Liver (tissue), 9 donors: Measurements from ENCODE around the gene EFNB3. TPM values are rescaled to one million over a fixed set of nuclear protein-coding genes. Genes with fewer than 3 reads are reported as not detected.

Source experiments
- DNase-seq: peaks from one replicate; pipeline ENCODE4 v3.0.0-alpha.2; 2017; ENCODE audit warnings: low spot score
- H3K27ac ChIP-seq, 2 donors: one replicate each; pipeline ENCODE4 v1.7.0; 2013; ENCODE audit warnings: inconsistent platforms in 2 of 2, low read length in 2 of 2, control low read depth in 1 of 2, low read depth in 1 of 2, mild to moderate bottlenecking in 1 of 2
- H3K27me3 ChIP-seq, 4 donors: one replicate each; pipeline versions ENCODE4 v1.6.1 to v1.7.0; 2013; ENCODE audit warnings: low read length in 3 of 4, inconsistent platforms in 1 of 4, mild to moderate bottlenecking in 1 of 4, moderate library complexity in 1 of 4; ENCODE audit not compliant: control insufficient read depth in 4 of 4, insufficient read depth in 4 of 4
- H3K36me3 ChIP-seq, 4 donors: one replicate each; pipeline versions ENCODE4 v1.6.1 to v1.7.0; 2013; ENCODE audit warnings: low read length in 3 of 4, mild to moderate bottlenecking in 3 of 4, low read depth in 1 of 4, moderate library complexity in 1 of 4; ENCODE audit not compliant: control insufficient read depth in 4 of 4, insufficient read depth in 3 of 4
- H3K4me1 ChIP-seq, 4 donors: one replicate each; pipeline versions ENCODE4 v1.6.1 to v1.7.0; 2013; ENCODE audit warnings: low read length in 3 of 4, mild to moderate bottlenecking in 3 of 4, moderate library complexity in 1 of 4; ENCODE audit not compliant: control insufficient read depth in 4 of 4, insufficient read depth in 4 of 4
- H3K4me3 ChIP-seq, 3 donors: one replicate each; pipeline versions ENCODE4 v1.6.1 to v1.7.0; 2013; ENCODE audit warnings: low read length in 3 of 3, control low read depth in 1 of 3, low read depth in 1 of 3, mild to moderate bottlenecking in 1 of 3
- H3K9ac ChIP-seq, 2 donors: one replicate each; pipeline ENCODE4 v1.7.0; 2013; ENCODE audit warnings: low read length in 2 of 2, mild to moderate bottlenecking in 2 of 2, moderate library complexity in 2 of 2, control low read depth in 1 of 2, low read depth in 1 of 2
- H3K9me3 ChIP-seq, 4 donors: one replicate each; pipeline versions ENCODE4 v1.6.1 to v1.7.0; 2013; ENCODE audit warnings: low read length in 3 of 4; ENCODE audit not compliant: control insufficient read depth in 4 of 4
- FOXA1 ChIP-seq: IDR thresholded peaks from 2 replicates; pipeline ENCODE4 v1.6.1; 2016; ENCODE audit warnings: antibody characterized with exemption
- FOXA2 ChIP-seq: IDR thresholded peaks from 2 replicates; pipeline ENCODE4 v1.6.1; 2016; ENCODE audit warnings: antibody characterized with exemption
- GABPA ChIP-seq, 2 donors: IDR thresholded peaks in 1 of 2; conservative IDR thresholded peaks in 1 of 2; 2 replicates each; pipeline ENCODE4 v1.6.1; 2016; ENCODE audit warnings: antibody characterized with exemption in 2 of 2, mild to moderate bottlenecking in 1 of 2, moderate library complexity in 1 of 2
- HNF4G ChIP-seq: IDR thresholded peaks from 2 replicates; pipeline ENCODE4 v1.6.1; 2016; ENCODE audit warnings: antibody characterized with exemption
- JUND ChIP-seq, 2 donors: IDR thresholded peaks; 2 replicates each; pipeline ENCODE4 v1.6.1; 2016; ENCODE audit warnings: antibody characterized with exemption in 2 of 2
- NR2F2 ChIP-seq: IDR thresholded peaks from 2 replicates; pipeline ENCODE4 v1.6.1; 2016; ENCODE audit warnings: antibody characterized with exemption
- RXRA ChIP-seq, 2 donors: IDR thresholded peaks; 2 replicates each; pipeline ENCODE4 v1.6.1; 2017 to 2018; ENCODE audit warnings: antibody characterized with exemption in 2 of 2, mild to moderate bottlenecking in 1 of 2
- SP1 ChIP-seq: IDR thresholded peaks from 2 replicates; pipeline ENCODE4 v1.6.1; 2018; ENCODE audit warnings: antibody characterized with exemption, mild to moderate bottlenecking
- TAF1 ChIP-seq: conservative IDR thresholded peaks from 2 replicates; pipeline ENCODE4 v1.6.1; 2016; ENCODE audit warnings: antibody characterized with exemption, mild to moderate bottlenecking
- YY1 ChIP-seq: IDR thresholded peaks from 2 replicates; pipeline ENCODE4 v1.6.1; 2016; ENCODE audit warnings: antibody characterized with exemption, mild to moderate bottlenecking
- WGBS: extraction: QIAGEN DNeasy Blood & Tissue Kit; methylation state at CpG from one replicate; pipeline ENCODE4 v1.1.7; 2013; 5-methylcytosine and 5-hydroxymethylcytosine counted together
- polyA plus RNA-seq, 2 donors: library from polyadenylated mRNA; stranded (reverse) in 1 of 2; unstranded in 1 of 2; fragments of 200-250 nt in 1 of 2; fragments of >200 nt in 1 of 2; fragmentation: Nextera tagmentation in 1 of 2; extraction: Ambion mirVana in 1 of 2; gene quantifications; one replicate each; pipeline versions ENCODE4 v1.2.1 to v1.2.3, GENCODE V29; 2013 to 2015
- total RNA-seq, 2 donors: library from RNA; depleted of rRNA; stranded (reverse); fragments of >200 nt; gene quantifications; one replicate each; pipeline ENCODE4 v1.2.3, GENCODE V29; 2014
- TF ChIP-seq, protein P1 (sequence below): IDR thresholded peaks from 2 replicates; pipeline ENCODE4 v1.6.1; 2016; ENCODE audit warnings: antibody characterized with exemption, mild to moderate bottlenecking
- TF ChIP-seq, protein P2 (sequence below): fragments of 150-350 bp; IDR thresholded peaks from 2 replicates; pipeline ENCODE4 v1.5.1; 2017; ENCODE audit warnings: improper control_type of control experiment, low read depth, low read length; ENCODE audit not compliant: missing input control
- TF ChIP-seq, protein P3 (sequence below): IDR thresholded peaks from 2 replicates; pipeline ENCODE4 v1.6.1; 2016; ENCODE audit warnings: antibody characterized with exemption
- TF ChIP-seq, protein P4 (sequence below): IDR thresholded peaks from 2 replicates; pipeline ENCODE4 v1.6.1; 2016; ENCODE audit warnings: antibody characterized with exemption
- TF ChIP-seq, protein P5 (sequence below): IDR thresholded peaks from 2 replicates; pipeline ENCODE4 v1.6.1; 2016; ENCODE audit warnings: antibody characterized with exemption
- donor health status: healthy.
- donor health status: healthy.
- donor health status: healthy.
- donor health status: healthy.
- donor health status: healthy.

The EFNB3 gene
- total and polyA plus RNA-seq, 4 donors = 0.19 to 0.80 (median 0.41) TPM

DNA sequence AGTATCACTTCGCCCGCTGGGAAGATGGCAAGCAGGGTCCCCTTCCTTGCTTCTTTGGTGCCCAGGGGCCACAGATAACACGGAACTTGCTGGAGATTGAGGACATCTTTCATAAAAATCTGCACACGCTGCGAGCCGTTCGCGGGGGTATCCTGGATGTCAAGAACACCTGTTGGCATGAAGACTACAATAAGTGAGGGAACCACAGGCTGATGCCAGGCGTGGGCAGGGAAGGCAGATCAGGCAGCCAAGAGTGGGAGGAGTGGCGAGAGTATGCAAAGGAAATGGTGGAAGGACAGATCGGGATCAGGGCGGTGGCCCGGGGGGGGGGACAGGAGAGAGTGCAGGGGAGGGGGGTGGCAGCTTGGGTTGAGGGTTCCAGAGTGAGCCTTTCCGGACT lies 34.7 kb downstream of the EFNB3 start (continued):
- TF ChIP-seq, protein P1, sequence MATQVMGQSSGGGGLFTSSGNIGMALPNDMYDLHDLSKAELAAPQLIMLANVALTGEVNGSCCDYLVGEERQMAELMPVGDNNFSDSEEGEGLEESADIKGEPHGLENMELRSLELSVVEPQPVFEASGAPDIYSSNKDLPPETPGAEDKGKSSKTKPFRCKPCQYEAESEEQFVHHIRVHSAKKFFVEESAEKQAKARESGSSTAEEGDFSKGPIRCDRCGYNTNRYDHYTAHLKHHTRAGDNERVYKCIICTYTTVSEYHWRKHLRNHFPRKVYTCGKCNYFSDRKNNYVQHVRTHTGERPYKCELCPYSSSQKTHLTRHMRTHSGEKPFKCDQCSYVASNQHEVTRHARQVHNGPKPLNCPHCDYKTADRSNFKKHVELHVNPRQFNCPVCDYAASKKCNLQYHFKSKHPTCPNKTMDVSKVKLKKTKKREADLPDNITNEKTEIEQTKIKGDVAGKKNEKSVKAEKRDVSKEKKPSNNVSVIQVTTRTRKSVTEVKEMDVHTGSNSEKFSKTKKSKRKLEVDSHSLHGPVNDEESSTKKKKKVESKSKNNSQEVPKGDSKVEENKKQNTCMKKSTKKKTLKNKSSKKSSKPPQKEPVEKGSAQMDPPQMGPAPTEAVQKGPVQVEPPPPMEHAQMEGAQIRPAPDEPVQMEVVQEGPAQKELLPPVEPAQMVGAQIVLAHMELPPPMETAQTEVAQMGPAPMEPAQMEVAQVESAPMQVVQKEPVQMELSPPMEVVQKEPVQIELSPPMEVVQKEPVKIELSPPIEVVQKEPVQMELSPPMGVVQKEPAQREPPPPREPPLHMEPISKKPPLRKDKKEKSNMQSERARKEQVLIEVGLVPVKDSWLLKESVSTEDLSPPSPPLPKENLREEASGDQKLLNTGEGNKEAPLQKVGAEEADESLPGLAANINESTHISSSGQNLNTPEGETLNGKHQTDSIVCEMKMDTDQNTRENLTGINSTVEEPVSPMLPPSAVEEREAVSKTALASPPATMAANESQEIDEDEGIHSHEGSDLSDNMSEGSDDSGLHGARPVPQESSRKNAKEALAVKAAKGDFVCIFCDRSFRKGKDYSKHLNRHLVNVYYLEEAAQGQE = no peak
- TF ChIP-seq JUND (IDR thresholded peaks at IDR 0.05) = no peak
- TF ChIP-seq FOXA1 = no peak
- TF ChIP-seq TAF1 = no peak
- no peak for TF ChIP-seq SP1
- no peak for TF ChIP-seq GABPA (IDR thresholded peaks at IDR 0.05 in 1 of 2, conservative IDR thresholded peaks at IDR 0.05 in 1 of 2)
- TF ChIP-seq FOXA2 = no peak

DNA sequence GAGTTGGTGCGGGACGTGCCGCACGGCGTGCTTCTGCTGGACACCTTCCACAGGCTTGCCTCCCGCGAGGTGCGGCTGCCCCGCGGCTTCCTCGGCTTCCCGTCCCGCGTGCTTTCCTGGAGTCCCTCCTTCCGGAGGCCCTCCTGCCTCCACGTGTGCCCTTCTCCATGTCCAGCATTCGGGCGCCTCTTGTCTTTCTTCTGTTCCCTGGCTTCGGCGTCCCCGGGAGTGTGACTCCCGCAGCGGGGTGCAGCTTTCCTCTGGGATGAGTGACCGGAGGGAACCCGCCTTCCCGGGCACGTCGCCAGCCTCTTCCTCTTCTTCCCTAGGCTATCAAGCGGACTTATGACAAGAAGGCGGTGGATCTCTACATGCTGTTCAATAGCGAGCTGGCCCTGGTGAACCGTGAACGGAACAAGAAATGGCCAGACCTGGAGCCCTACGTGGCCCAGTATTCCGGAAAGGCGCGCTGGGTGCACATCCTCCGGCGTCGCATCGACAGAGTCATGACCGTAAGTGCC lies 35.5 kb downstream of the EFNB3 start:
- DNase-seq = no peak
- Histone ChIP-seq H3K9ac (no peak overlapping the region), H3K27me3 (no peaks in the 10 kb centered on the region), H3K4me1 (no peaks in the 10 kb centered on the region), H3K27ac (no peak overlapping the region), H3K9me3 (no peaks in the 10 kb centered on the region), H3K36me3 (no peaks in the 10 kb centered on the region), H3K4me3 (no peak overlapping the region)
- 56% methylated on average over 42 of the region's 42 CpGs for WGBS
- no peak for TF ChIP-seq NR2F2
- TF ChIP-seq, protein P1 = no peak
- peak in 1 of 2 donors; percentile 35 for TF ChIP-seq RXRA (IDR thresholded peaks at IDR 0.05)
- TF ChIP-seq TAF1 = no peak
- TF ChIP-seq HNF4G = no peak
- TF ChIP-seq JUND (IDR thresholded peaks at IDR 0.05) = no peak

DNA sequence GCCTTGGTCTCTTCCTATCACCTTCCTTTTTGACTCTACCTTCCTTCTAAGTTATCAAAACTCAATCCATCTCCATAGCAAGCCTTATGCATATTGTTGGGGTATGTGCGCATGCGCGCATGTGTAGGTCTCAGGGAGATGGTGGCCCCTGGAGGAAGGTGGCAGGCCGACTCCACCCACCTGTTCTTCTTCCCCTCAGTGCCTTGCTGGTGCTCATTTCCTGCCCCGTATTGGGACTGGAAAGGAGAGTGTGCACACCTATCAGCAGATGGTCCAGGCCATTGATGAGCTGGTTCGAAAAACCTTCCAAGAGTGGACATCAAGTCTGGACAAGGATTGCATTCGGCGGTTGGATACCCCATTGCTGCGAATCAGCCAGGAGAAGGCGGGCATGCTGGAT lies 37.7 kb downstream of the EFNB3 start:
- peaks cover 0 to 4% (median 0%) of the 10 kb centered on the region in 4 donors for H3K27me3 ChIP-seq
- no peak overlapping the region for H3K4me3 ChIP-seq
- H3K9me3 ChIP-seq = no peaks in the 10 kb centered on the region
- WGBS = 77% methylated on average over 10 of the region's 10 CpGs
- no peaks in the 10 kb centered on the region for H3K36me3 ChIP-seq
- TF ChIP-seq, protein P2, sequence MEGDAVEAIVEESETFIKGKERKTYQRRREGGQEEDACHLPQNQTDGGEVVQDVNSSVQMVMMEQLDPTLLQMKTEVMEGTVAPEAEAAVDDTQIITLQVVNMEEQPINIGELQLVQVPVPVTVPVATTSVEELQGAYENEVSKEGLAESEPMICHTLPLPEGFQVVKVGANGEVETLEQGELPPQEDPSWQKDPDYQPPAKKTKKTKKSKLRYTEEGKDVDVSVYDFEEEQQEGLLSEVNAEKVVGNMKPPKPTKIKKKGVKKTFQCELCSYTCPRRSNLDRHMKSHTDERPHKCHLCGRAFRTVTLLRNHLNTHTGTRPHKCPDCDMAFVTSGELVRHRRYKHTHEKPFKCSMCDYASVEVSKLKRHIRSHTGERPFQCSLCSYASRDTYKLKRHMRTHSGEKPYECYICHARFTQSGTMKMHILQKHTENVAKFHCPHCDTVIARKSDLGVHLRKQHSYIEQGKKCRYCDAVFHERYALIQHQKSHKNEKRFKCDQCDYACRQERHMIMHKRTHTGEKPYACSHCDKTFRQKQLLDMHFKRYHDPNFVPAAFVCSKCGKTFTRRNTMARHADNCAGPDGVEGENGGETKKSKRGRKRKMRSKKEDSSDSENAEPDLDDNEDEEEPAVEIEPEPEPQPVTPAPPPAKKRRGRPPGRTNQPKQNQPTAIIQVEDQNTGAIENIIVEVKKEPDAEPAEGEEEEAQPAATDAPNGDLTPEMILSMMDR = no peak
- TF ChIP-seq, protein P3, sequence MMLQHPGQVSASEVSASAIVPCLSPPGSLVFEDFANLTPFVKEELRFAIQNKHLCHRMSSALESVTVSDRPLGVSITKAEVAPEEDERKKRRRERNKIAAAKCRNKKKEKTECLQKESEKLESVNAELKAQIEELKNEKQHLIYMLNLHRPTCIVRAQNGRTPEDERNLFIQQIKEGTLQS = no peak
- TF ChIP-seq JUND (IDR thresholded peaks at IDR 0.05) = no peak
- TF ChIP-seq, protein P4, sequence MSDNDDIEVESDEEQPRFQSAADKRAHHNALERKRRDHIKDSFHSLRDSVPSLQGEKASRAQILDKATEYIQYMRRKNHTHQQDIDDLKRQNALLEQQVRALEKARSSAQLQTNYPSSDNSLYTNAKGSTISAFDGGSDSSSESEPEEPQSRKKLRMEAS = no peak
- TF ChIP-seq, protein P5, sequence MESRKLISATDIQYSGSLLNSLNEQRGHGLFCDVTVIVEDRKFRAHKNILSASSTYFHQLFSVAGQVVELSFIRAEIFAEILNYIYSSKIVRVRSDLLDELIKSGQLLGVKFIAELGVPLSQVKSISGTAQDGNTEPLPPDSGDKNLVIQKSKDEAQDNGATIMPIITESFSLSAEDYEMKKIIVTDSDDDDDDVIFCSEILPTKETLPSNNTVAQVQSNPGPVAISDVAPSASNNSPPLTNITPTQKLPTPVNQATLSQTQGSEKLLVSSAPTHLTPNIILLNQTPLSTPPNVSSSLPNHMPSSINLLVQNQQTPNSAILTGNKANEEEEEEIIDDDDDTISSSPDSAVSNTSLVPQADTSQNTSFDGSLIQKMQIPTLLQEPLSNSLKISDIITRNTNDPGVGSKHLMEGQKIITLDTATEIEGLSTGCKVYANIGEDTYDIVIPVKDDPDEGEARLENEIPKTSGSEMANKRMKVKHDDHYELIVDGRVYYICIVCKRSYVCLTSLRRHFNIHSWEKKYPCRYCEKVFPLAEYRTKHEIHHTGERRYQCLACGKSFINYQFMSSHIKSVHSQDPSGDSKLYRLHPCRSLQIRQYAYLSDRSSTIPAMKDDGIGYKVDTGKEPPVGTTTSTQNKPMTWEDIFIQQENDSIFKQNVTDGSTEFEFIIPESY = no peak
- no peak for TF ChIP-seq YY1
- H3K27ac ChIP-seq = no peak overlapping the region
- no peak overlapping the region for H3K9ac ChIP-seq
- no peak for DNase-seq
- no peaks in the 10 kb centered on the region for H3K4me1 ChIP-seq
